HS-5 (cell line): ENCODE results near the gene DLX4.

Experiments used
- DNase-seq: peaks from one replicate; pipeline ENCODE4 v3.0.0-alpha.2; 2012; ENCODE audit warnings: low read depth

Gene DLX4

DNA sequence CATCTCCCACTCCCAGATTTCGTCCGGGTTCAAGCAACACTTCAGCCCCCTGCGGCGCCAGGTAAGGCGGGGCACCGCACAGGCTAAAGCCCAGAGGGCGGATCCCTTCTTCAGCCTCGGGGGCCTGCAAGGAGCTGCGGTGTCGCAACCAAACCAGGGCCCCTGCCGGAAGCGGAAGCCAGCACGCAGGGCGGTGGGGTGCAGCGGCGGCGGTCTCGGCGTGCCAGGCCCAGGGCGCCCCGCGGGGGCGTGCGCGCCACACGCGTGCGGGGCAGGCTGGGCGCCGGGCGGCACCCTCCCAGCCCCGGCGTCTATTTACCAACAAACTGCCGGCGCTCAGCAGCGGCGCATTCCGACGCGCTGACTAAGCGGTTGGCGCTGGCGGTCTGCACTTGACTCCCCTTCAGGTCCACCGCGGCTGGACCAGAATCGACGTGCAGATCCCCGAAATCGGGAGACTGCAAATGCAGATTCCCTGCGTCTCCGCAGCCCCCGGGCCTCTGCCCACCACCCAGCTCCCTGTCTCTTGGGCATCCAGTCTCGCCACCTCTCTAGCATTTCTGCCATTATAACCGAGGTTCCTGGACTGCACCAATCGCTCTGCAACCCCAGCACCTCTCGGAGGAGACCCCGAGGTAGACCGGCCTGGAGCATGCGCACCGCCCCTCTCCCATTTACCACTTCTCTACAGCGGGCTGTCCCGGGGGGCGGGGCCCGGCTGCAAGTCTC, 421 bp upstream of the DLX4 start:
- peak; percentile 33 for DNase-seq

DNA sequence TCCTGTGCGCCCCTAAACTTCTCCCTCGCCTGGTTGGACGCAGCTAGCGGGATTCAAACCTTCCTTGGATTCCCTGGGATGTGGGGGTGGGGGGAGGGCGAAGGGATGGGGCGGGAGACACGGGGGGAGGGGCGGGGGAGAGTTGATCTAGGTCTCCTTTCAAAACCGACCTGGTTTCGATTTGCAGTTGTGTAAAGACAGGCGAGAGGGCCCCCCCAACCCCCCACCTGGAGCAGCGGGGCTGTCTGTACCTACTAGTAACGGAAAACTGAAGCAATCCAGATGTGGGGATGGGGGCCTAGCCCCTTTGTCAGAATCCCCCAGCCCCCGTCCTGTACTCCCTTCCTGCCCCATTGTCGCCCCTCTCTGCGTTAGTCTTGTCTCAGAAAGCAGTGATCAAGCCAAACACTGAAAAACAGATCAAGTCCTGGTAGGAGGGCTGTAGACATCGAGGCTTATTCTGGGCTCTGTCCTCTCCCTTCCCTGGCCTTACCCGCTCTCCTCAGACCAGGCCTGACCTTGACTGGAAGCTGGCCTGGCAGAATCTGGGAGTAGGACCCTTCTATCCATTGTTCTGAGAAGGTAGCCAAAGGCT, 902 bp downstream of the DLX4 start:
- DNase-seq = no peak

DNA sequence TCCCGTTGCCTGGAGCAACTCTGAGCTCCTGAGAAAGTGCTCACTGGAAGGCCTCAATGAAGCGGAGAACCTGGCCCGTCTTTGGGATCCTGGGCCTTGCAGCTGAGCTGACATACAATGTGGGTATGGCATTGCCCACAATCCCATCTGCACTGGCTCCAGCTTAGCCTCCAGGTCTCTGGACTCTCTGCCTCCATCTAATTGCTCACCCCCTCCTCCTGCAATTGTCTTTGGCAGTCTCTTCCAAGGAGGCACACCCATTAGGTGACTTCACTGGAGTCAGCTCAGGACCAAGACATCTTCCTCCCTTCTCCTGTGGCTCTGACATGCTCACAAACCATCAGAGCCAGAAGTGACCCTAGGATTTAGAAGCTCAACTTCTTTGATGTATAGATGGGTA, 1.5 kb downstream of the DLX4 start:
- DNase-seq = no peak

DNA sequence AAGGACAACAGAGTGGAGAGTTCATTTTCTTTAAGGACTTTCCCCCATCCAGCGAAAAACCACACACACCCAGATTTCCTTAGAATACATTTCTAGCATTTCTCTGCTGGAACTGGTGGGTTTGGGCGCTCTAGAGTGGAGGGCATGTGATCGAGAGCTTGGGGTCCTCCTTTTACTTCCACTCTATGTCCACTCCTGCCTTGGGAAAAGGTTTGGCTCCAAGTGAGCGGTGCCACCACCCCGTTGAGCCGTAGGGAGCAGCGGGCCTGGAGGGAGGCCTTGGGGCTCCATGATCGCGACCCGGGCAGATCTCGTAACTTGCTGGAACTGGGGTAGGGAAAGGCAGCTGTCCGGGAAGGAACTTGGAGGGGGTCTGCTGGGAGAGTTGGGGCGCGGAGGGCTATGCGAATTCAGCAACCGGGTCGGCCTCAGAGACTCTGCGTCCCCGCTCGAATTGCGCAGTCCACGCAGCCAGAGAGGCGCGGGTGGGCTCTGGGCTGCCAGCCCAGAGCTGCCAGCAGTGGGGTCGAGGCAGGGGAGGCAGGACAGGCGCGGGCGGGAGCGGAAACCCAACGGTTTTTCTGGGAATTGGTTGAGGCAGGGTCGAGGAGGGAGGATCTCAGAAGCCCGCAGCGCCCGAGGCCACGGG, 2.3 kb downstream of the DLX4 start:
- no peak for DNase-seq

DNA sequence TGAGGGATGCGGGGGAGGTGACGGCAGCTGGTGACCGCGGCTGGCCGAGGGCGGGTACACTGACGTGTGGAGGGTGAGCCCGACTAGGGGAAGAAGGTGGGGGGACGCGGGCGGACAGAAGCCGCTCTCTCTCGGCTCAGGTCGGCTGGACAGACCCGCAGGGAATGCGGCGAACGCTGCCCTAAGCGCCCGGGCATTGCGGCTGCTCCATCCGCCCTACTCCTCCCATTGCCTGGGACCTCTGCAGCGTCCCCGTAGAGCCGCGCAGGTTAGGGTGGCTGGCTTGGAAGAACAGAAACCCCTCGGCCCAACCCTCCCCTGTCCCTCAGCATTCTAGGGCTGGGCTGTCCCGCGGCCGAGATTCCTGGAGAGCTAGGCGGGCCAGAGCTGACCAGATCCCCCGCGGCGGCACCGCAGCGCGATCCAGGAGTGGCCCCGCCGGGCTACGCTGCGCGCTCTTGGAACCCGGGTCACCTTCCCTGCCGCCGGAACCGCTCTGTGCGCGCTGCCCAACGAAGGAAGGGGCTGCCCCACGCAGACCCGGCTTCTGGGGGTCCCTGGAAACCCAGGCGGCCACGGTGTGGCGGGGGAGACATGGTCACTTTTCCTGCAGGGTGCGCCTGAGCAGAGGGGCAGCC, 3.0 kb downstream of the DLX4 start:
- DNase-seq = no peak

DNA sequence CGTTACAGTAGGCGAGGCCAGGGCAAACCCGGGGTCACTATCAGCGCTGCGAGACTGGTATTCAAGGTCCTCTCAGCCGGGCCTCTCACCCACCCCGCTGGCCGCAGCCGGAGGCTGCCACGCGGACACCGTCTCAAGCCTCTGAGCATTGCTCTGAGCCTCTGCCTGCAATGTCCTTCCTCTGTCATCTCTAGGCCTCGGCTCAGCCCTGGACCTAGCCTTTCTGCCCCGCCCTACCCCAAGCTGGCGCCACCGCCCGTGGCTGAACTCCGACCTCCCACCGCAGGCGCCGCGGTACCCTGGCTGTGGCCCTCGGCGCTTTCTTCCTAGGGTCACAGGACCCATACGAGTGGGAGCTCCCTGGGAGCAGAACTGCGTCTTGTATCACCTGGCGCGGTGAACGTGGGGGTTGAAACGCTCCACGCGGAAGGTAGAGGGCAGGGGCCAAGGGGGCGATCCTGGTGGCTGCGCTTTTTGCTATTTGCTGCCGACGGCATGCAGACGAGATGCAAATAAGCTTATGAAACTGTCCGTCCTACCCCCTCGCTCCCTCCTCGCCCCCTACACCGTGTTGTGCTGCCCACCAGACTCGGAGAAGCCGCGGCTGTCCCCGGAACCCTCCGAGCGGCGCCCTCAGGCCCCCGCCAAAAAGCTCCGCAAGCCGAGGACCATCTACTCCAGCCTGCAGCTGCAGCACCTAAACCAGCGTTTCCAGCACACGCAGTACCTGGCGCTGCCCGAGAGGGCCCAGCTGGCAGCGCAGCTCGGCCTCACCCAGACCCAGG, 3.7 kb downstream of the DLX4 start:
- no peak for DNase-seq

DNA sequence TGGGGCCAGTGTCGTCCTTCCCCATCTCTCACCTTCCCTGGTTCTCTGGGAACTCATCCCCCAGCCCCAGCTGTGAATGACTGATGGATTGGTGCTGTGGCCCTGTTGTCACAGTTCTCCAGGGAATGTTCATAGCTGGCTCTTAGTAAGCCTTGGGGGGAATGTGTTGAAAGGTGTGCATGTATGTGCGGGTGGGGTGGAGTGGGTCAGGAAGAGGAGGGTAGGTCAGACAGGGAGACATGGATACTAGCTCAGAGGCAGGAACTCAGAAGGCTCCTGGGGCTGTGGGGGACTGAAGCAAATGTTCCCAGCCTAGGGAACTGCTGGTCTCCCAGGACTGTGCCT, 4.3 kb downstream of the DLX4 start:
- DNase-seq = no peak

DNA sequence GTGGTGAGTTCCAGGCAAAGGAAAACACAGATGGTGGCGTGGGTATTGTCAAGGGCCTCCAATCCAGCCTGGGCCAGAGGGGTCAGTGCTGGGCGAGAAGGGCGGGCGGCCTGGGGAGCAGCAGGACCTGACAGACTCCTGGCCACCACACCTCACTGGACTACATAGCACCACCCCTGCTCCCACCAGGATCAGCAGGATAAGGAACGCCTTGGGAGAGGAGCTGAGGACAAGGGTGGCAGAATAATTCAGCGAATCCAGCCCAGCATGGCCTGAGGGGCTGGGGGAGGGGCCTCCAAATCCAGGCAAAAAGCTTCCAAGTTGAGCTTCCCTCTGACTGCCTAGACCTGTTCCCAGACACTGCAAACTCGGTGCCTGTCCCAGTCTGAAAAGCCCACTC, 6.5 kb downstream of the DLX4 start:
- DNase-seq = no peak

DNA sequence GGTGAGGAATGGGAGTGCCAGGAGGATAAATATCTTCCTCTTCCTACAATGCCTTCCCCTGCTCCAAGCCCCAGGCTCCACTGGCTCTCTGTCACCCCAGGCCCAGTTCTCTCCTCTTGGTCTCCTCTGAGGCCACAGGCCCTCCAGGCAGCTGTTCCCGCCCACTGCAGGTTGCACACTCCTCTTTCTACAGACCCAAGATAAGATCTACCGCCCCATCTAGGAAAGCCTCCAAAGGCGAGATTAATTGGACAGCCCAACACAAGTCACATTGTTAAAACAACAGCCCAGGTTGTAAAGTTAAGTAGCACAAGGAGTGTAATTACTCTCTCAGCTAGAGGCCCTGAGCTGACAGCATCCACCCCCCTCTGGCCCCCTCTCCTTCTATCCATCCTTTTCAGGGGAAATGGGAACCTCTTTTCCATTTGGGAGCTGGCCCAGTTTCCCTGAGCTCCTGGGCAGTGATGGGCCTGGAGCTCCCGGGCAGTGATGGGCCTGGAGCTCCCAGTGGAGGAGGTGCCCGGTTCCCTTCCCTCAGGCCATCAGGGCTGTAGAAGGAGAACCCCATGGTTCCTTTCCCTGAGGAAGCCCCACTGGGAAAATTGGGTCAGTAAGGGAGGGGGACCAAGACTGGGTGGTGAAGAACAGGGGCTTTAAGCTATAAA, 7.3 kb downstream of the DLX4 start:
- no peak for DNase-seq

DNA sequence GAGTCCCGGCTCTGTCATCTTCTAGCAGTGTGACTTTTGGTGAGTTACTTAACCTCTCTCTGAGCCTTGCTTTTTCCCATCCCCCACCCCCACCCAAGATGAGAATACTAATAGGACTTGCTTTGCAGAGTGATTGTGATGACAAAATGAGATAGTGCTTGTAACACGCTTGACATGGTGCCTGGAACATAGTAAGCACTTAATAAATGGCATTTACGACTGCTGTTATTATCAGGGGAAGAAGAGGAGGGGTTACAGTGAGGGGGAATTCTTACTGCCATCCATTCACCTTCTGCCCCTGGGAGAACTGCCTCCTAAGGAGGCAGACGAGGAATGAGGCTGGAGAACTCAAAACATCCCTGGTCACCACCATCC, 7.8 kb downstream of the DLX4 start:
- no peak for DNase-seq

DNA sequence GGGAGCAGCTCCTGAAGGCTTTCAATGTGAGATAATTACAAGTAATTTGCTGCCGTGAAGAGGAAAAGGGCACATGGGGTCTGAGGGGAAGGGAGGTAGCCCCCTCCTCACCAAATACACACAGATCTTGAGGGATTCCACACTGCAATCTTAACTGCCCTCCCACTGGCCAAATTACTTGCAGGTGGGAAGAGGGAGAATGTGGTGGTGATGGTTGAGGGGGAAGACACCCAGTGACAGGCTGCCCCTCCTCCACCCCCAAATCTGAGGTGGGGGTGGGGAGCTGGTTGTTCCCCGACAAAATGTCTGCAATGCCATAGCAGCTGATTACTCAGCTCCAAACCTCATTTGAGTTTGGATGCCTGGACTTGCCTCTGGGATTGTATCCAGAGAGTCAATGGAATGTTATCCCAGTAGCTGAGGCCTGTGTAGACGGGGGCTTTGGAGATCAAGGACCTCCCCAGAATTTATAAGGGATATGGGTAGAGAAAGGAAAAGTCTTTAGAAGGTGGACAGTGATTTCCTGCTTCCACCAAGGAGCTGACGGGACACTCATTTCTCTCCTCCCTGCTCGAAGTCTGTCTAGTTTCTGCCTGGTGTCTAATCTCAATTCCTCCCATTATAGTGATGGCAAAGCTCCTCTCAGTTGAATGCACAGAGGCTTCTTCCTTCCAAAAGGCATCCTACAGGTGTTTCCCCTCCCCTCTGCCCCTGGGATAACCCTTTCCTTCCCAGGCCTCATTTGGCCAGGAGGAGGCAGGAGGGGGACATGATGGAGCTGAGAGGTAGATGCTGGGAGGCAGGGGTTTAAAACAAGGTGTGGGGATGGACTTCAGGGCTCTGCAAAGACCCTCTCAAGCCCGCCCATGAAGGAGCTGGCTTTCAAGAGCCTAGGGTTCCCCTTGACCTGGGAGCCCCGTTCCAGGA, 8.7 kb downstream of the DLX4 start:
- DNase-seq = no peak

DNA sequence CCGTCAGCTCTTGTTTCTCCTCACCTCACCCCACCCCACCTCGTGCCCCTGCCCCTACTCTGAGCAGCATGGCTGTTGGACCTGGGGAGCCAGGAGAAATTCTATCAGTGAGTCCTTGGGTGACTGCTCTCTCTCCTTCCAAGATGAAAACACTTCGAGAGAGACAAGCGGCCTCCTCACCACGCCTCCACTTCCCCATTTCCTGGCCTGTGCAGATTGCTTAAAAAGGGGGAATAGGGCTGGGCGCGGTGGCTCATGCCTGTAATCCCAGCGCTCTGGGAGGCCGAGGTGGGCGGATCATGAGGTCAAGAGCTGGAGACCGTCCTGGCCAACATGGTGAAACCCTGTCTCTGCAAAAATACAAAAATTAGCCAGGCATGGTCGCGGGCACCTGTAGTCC, 9.5 kb downstream of the DLX4 start:
- DNase-seq = no peak

DNA sequence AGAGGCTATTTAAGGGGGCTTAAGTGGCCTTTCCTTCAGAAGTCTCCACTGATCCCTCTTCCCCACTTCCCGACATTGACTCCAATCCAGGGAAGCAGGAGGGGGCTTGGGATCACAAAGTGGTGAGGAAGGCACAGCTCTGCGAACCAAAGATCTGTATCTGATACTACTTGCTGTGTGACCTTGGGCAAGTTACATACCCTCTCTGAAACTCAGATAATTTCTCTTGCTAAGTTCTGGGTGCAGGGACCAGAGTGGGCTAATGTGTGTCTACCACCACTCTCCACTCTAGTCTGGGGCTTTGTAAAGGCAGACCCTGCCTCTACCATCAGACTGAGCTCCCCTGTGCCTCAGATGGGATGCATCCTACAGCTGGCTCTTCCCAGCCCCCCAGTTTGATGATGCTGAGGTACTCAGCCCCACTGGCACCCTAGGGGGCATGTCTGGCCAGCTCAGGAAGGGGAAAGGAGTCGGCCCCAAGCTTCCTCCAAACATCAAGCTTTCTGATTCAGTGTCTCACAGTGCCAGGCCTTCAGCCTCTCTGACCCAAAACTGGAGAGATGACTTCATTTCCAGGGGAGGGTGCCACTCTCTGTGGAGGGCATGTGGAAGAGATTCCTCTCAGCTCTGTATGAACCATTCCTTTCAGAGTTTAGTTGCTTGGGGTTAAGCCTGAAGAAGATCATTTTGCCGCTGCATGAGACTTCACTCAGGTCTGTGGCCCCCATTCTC, 10.9 kb downstream of the DLX4 start:
- DNase-seq = no peak

DNA sequence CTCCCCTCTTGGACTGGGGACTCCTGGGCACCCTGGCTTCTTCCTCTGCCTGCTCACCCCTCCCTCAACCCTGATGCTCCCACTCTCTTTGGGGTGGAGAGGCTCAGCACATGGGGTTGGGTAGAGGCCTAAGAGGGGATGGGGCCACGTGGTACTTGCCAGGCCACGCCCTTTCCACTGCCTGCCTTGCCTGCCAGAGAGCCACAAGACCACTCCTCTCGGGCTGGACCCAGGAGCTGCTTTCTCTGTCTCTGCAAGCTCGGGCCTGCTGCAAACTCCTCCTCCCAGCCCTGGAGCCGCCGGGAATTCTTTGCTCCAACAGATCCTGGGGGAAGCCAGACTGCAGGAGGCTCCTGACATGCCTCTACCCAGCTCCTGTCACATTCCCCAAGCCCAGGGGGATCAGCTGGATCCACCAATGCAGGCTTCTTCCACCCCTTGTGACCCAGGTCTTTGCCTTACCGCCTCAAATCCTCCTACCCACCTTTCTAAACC, 11.8 kb downstream of the DLX4 start:
- DNase-seq = no peak

DNA sequence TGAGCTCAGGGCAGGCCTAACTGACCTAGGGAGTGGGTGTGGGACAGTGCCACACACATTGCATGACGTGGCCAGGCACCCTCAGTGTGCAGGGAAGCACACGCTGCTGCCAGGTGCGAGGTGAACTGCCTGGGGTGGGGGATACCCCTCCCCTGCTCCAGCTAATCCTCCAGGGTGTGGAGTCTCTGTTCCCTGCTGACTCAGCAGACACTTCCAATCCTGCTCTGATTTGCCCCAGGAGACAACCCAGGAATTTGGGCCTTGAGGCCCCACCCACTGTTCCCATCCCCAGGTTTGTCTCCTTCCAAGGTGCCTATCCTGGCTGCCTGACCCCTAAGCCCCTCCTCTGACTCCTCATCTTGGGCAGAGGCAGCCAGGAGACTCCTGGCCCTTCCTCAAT, 15.3 kb downstream of the DLX4 start:
- no peak for DNase-seq

DNA sequence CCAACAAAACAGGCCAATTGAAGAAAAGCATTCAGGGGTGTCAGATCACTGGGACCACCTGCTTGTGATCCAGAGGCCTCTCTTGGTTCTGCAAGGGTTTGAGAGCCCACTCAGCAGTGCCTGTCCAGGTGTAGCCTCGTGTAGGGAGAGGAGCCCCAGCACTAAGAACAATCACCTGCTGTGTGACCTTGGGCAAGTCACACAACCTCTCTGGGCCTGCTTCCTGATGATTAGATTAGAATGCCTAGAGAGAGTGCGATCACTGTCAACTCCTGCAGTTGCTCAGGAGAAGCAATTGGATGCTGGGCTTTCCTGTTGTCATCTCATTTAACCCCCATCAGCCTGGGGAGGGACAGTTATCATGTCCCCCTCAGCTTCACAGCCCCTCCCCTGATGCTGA, 15.8 kb downstream of the DLX4 start:
- DNase-seq = no peak

DNA sequence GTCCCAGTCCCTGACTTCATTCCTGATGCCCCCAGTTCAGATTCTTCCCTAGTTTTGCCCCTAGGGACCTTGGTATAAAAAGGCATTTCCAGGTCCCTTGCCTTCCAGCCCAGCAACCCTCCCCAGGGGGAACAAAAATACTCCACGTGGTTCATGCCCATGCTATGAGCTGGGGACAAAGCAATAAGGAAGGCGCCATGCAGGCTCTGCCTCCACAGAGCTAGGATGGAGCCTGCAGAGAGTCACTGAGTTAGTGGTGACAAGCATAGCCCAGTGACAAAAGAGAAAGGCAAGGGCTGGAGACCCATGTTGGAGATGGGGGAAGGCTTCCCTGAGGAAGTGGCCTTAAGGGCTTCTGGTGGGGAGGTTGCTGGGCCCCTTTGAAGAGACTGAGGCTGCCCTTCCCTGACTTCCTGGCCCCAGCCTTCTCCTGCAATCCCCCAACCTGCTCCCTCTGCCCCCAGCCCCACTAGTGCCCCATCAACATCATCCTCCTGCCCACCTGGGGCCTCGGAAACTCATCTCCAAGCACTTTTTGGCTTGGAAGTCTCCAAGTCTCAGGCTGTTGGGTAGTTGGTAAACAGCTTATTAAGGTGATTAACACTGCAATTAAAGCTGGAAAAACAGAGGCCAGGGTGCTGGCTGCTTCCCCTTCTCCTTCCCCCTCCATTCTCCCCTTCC, 16.5 kb downstream of the DLX4 start:
- no peak for DNase-seq

DNA sequence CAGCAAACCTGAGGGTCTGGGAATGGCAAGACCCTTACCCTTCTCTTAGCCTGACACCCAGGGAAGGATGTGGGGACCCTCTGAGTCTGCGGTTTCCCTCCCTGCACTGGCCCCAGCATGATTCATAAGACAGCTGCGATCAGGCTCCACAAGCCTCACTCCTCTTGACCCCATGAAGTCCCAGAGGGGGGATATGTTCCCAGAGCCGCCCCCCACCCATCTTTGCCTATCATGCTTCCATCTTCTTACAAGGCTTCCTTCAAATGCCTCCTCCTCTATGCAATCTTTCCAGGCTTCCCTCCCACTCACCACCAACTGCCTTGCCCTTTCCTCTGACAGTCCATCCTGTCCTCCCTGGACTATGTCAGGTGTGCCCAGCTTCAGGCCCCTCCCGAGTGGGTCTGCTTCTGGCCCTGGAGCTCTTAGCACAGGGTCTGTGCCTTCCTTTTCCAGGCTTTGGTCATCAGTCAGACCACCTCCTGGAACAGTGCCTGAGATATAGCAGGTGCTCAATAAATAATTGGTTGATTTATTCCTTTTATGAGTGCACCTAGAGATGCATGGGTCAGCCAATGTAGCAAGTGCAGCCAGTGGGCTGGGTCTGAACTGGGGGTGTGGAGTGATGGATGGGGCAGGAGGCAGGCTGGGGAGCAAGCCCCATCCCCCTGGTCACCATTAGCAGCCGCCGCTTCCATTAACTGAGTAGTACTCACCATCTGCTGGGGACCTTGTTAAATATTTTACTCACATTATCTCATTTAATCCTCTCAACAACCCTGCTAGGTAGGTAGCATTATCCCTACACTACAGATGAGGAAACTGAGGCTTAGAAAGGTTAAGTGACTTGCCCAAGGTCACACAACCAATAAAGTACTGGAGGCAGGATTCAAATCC, 17.7 kb downstream of the DLX4 start:
- no peak for DNase-seq

DNA sequence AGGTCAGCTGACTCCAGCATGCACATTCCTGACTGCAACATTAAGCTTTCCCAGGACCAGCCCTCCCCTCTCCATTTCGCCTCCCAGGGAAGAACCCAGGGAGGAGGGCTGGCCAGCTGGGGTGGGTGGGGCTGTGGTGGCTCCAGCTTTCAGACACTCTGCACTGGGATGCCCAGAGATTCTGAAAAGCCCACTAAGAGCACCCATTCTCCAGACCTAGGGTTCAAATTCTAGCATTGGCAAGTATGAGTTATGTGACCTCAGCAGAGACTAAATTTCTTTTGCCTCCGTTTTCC, 18.2 kb downstream of the DLX4 start:
- DNase-seq = no peak
